Measurements from ENCODE around the gene ALS2. TPM values are rescaled to one million over a fixed set of nuclear protein-coding genes. Genes with fewer than 3 reads are reported as not detected.

Gene ALS2
- total RNA-seq, 1 donor from 2014 or later = 41.0 TPM

DNA sequence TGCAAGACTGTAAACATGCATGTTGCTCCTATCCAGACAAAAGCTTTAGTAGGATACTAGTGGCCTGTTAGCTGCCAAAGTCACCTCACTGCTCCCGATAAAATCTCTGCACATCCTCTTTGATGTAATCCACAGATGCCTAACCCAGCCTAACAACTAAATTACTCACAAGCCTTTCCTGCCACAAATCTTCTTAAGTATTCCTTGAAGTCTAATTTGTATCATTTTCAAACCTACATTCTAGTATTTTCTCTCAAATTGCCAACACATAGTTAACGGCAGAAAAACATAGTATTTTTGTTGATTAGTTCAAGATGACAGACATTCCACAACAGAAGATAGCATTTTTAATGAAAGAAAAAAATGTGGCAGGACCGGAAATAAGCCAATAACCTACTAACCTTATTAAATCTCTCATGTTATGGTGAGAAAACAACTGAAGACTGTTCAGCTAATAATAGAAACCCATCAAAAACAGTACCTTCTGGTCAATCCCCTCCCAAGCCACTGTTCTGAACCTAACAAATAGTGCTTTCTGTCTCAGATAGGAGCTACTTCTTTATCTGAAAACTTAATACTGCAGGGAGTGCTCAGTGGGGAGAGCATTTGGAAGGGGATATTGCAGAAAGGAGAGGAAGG is 82.0 kb downstream of the ALS2 start, which contains the start of gene MPP4:
TSS of gene MPP4 (minus strand) at position 57 of the 639 bp plus-strand sequence. CDS start 4,690 bp downstream, outside the sequence.
- no peak within 1 kb of the TSS for H3K27ac ChIP-seq
- TF ChIP-seq EZH2 (IDR thresholded peaks at IDR 0.05) (no peak), EZH2phosphoT487 (IDR thresholded peaks at IDR 0.05) (no peak)
- TF ChIP-seq, protein P1, sequence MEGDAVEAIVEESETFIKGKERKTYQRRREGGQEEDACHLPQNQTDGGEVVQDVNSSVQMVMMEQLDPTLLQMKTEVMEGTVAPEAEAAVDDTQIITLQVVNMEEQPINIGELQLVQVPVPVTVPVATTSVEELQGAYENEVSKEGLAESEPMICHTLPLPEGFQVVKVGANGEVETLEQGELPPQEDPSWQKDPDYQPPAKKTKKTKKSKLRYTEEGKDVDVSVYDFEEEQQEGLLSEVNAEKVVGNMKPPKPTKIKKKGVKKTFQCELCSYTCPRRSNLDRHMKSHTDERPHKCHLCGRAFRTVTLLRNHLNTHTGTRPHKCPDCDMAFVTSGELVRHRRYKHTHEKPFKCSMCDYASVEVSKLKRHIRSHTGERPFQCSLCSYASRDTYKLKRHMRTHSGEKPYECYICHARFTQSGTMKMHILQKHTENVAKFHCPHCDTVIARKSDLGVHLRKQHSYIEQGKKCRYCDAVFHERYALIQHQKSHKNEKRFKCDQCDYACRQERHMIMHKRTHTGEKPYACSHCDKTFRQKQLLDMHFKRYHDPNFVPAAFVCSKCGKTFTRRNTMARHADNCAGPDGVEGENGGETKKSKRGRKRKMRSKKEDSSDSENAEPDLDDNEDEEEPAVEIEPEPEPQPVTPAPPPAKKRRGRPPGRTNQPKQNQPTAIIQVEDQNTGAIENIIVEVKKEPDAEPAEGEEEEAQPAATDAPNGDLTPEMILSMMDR (IDR thresholded peaks at IDR 0.05) = no peak
- peaks cover 8% of the 10 kb centered on the region for H3K4me1 Mint-ChIP-seq

DNA sequence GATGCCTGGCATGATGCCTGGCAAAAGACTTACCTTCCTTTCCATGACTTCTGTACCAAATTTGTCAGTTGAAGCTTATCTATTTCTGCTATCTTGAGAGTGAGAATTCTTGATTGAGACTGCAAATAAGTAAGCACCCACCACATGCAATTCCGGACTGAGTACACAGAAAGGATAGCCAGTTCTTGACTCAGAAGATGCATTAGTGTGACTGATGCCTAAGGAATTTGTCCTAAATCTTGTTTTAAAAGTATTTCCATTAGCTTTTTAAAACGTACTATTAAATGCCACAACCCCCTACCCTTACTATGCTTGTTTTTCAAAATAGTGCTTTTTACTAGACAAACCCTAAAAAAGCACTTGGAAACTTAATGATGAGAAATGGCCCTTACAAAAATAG is 82.8 kb downstream of the ALS2 start:
- H3K4me2 ChIP-seq = no peak overlapping the region
- peaks cover 8% of the 10 kb centered on the region for H3K4me1 Mint-ChIP-seq
- H3K36me3 Mint-ChIP-seq = peaks cover 10% of the 10 kb centered on the region
- no peaks in the 10 kb centered on the region for H3K27me3 ChIP-seq
- H3K4me3 Mint-ChIP-seq = no peak overlapping the region
- DNase-seq (ENCODE audit: low spot score) = no peak
- no peak overlapping the region for H2AFZ ChIP-seq (replicated peaks)
- no peaks in the 10 kb centered on the region for H3K9me3 ChIP-seq (ENCODE audit: low read depth)
- no peak overlapping the region for H3K9ac ChIP-seq
- H3F3A ChIP-seq (ENCODE audit: low read depth) = no peaks in the 10 kb centered on the region
- H3K4me1 ChIP-seq = peaks cover 3% of the 10 kb centered on the region
- no peaks in the 10 kb centered on the region for H3K9me3 Mint-ChIP-seq
- no peaks in the 10 kb centered on the region for H3K79me2 ChIP-seq (ENCODE audit: low read depth)
- TF ChIP-seq, protein P1 (IDR thresholded peaks at IDR 0.05) = no peak
- no peak for TF ChIP-seq EZH2 (IDR thresholded peaks at IDR 0.05)
- H3K27me3 Mint-ChIP-seq (ENCODE audit: insufficient read depth, low read depth) = no peaks in the 10 kb centered on the region
- H3K27ac ChIP-seq = no peak overlapping the region
- H3K27ac Mint-ChIP-seq = no peak overlapping the region
- H3K36me3 ChIP-seq = no peaks in the 10 kb centered on the region
- H4K20me1 ChIP-seq (ENCODE audit: low read depth) = no peaks in the 10 kb centered on the region
- H3K4me3 ChIP-seq = no peak overlapping the region

More for the DNA sequence above, 82.0 kb downstream of the ALS2 start, which contains the start of gene MPP4:
- H3K4me2 ChIP-seq = no peak within 1 kb of the TSS
- no peak within 1 kb of the TSS for H3K4me3 Mint-ChIP-seq
- H4K20me1 ChIP-seq (ENCODE audit: low read depth) = no peaks in the 10 kb centered on the region
- no peak for DNase-seq (ENCODE audit: low spot score)
- H3K4me1 ChIP-seq = peaks cover 3% of the 10 kb centered on the region
- no peaks in the 10 kb centered on the region for H3K27me3 ChIP-seq
- H3F3A ChIP-seq (ENCODE audit: low read depth) = no peaks in the 10 kb centered on the region
- no peak within 1 kb of the TSS for H3K4me3 ChIP-seq
- no peaks in the 10 kb centered on the region for H3K79me2 ChIP-seq (ENCODE audit: low read depth)
- H2AFZ ChIP-seq (replicated peaks) = no peak within 1 kb of the TSS
- no peak within 1 kb of the TSS for H3K27ac Mint-ChIP-seq
- H3K36me3 Mint-ChIP-seq = peaks cover 10% of the 10 kb centered on the region
- H3K9me3 ChIP-seq (ENCODE audit: low read depth) = no peaks in the 10 kb centered on the region
- H3K9me3 Mint-ChIP-seq = no peaks in the 10 kb centered on the region
- H3K36me3 ChIP-seq = no peaks in the 10 kb centered on the region
- H3K27me3 Mint-ChIP-seq (ENCODE audit: insufficient read depth, low read depth) = no peaks in the 10 kb centered on the region
- H3K9ac ChIP-seq = no peak within 1 kb of the TSS

DNA sequence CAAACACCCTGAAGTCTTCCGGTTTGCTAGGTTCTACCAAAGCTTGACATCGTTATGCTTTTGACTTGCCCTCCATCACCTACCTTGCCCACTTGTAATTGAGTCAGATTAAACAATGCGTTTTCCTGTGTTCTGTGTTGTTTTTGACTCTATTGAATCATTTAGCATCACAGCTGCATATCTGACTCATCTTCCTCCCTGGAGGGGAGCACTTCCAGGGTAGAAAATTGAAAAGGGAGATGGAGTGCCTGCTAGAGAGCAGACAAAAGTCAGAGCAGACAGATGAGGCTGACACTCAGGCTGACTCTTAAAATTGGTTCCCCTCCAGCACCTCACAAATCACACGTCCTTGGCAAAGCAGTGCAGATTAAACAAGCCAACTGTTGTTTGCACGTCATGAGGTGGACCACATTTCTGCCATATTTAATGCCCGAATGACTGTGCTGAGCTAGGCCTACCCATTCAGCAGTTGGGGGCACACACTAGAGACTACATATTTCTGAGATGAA is 84.5 kb downstream of the ALS2 start:
- Mint-ChIP-seq H3K27me3 (ENCODE audit: insufficient read depth, low read depth) (no peaks in the 10 kb centered on the region), H3K4me3 (no peak overlapping the region), H3K4me1 (peaks cover 8% of the 10 kb centered on the region), H3K36me3 (peaks cover 7% of the 10 kb centered on the region), H3K9me3 (no peaks in the 10 kb centered on the region), H3K27ac (peak overlapping the region; percentile 47)
- H3K36me3 ChIP-seq = no peaks in the 10 kb centered on the region
- H3K27me3 ChIP-seq = no peaks in the 10 kb centered on the region
- DNase-seq (ENCODE audit: low spot score) = no peak
- H3K9ac ChIP-seq = no peak overlapping the region
- no peaks in the 10 kb centered on the region for H4K20me1 ChIP-seq (ENCODE audit: low read depth)
- H3K9me3 ChIP-seq (ENCODE audit: low read depth) = no peaks in the 10 kb centered on the region
- TF ChIP-seq EZH2phosphoT487 (IDR thresholded peaks at IDR 0.05) (no peak), EZH2 (IDR thresholded peaks at IDR 0.05) (no peak)
- no peak overlapping the region for H3K27ac ChIP-seq
- no peak overlapping the region for H2AFZ ChIP-seq (replicated peaks)
- no peak overlapping the region for H3K4me2 ChIP-seq
- no peaks in the 10 kb centered on the region for H3K79me2 ChIP-seq (ENCODE audit: low read depth)
- peaks cover 3% of the 10 kb centered on the region for H3K4me1 ChIP-seq
- H3K4me3 ChIP-seq = no peak overlapping the region
- no peaks in the 10 kb centered on the region for H3F3A ChIP-seq (ENCODE audit: low read depth)

DNA sequence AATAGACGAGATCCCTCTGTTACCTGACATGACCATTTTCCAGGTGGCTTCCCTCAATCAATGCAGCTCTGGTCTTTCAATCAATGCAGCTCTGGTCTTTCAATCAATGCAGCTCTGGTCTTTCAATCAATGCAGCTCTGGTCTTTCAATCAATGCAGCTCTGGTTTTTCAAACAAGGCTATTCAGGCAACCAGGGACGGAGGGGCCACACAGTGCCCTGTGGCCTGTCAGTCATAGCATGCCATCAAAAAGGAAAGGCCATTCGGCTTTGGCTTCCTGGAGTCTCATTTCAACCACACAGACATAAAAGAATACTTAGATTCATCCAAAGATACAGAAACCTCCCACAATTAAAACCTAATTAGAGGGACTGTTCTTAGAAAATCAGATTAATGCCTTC is 95.6 kb downstream of the ALS2 start:
- Histone ChIP-seq H3K4me3 (no peak overlapping the region), H3K9ac (no peak overlapping the region), H3K79me2 (ENCODE audit: low read depth) (no peaks in the 10 kb centered on the region), H3K27me3 (no peaks in the 10 kb centered on the region), H2AFZ (replicated peaks) (no peak overlapping the region), H3F3A (ENCODE audit: low read depth) (peaks cover 5% of the 10 kb centered on the region), H3K4me1 (peaks cover 11% of the 10 kb centered on the region), H3K9me3 (ENCODE audit: low read depth) (no peaks in the 10 kb centered on the region), H3K4me2 (peak overlapping the region; percentile 24), H4K20me1 (ENCODE audit: low read depth) (no peaks in the 10 kb centered on the region), H3K36me3 (no peaks in the 10 kb centered on the region), H3K27ac (no peak overlapping the region)
- H3K4me1 Mint-ChIP-seq = peaks cover 15% of the 10 kb centered on the region
- no peaks in the 10 kb centered on the region for H3K36me3 Mint-ChIP-seq
- TF ChIP-seq, protein P1 (IDR thresholded peaks at IDR 0.05) = no peak
- TF ChIP-seq EZH2phosphoT487 (IDR thresholded peaks at IDR 0.05) (no peak), EZH2 (IDR thresholded peaks at IDR 0.05) (no peak)
- no peak overlapping the region for H3K27ac Mint-ChIP-seq
- DNase-seq (ENCODE audit: low spot score) = peak; percentile 57
- H3K9me3 Mint-ChIP-seq = no peaks in the 10 kb centered on the region
- peaks cover 4% of the 10 kb centered on the region for H3K27me3 Mint-ChIP-seq (ENCODE audit: insufficient read depth, low read depth)
- peak overlapping the region; percentile 42 for H3K4me3 Mint-ChIP-seq

Data from neural progenitor cell (in vitro differentiated cells).